ENCODE measurements around the gene CUEDC2. TPM values are rescaled to one million over a fixed set of nuclear protein-coding genes. Genes with fewer than 3 reads are reported as not detected.

Gene CUEDC2
- total and polyA plus RNA-seq, 2 experiments from 2014 or later = 45.4 to 79.9 TPM

GRCh38 chr10:102429468-102429867 is 2.9 kb downstream of the CUEDC2 start:
- 87% methylated on average over 8 of the region's 8 CpGs for WGBS (ENCODE audit: low lambda C conversion rate, missing lambda C conversion rate)
- no peaks in the 10 kb centered on the region for H3K9me2 ChIP-seq (replicated peaks; ENCODE audit: insufficient read depth)
- peaks cover 9% of the 10 kb centered on the region for H3K4me1 ChIP-seq (ENCODE audit: insufficient read depth)
- H3K27me3 ChIP-seq = no peaks in the 10 kb centered on the region
- TF ChIP-seq EZH2 (IDR thresholded peaks at IDR 0.05; ENCODE audit: borderline replicate concordance) = no peak
- no peak for TF ChIP-seq CTCF (IDR thresholded peaks at IDR 0.05; ENCODE audit: poor library complexity)
- no peak for TF ChIP-seq EZH2phosphoT487 (IDR thresholded peaks at IDR 0.05; ENCODE audit: low read depth, severe bottlenecking, unreplicated experiment)
- peak; percentile 3 for DNase-seq (ENCODE audit: low spot score)
- H3K79me2 ChIP-seq = peaks cover 20% of the 10 kb centered on the region
- H3K4me2 ChIP-seq = no peak overlapping the region
- no peaks in the 10 kb centered on the region for H3K36me3 ChIP-seq (replicated peaks; ENCODE audit: insufficient read depth, low read depth)
- no peak overlapping the region for H3K27ac ChIP-seq
- no peak overlapping the region for H3K4me3 ChIP-seq
- H4K20me1 ChIP-seq (ENCODE audit: insufficient read depth, poor library complexity, severe bottlenecking) = no peaks in the 10 kb centered on the region
- H3K9me3 ChIP-seq (ENCODE audit: low read depth) = no peaks in the 10 kb centered on the region
- no peak overlapping the region for H2AFZ ChIP-seq

GRCh38 chr10:102426803-102427287 is 5.5 kb downstream of the CUEDC2 start:
- TF ChIP-seq EZH2phosphoT487 (IDR thresholded peaks at IDR 0.05; ENCODE audit: low read depth, severe bottlenecking, unreplicated experiment) (no peak), EZH2 (IDR thresholded peaks at IDR 0.05; ENCODE audit: borderline replicate concordance) (no peak), CTCF (IDR thresholded peaks at IDR 0.05; ENCODE audit: poor library complexity) (no peak)
- Histone ChIP-seq H3K4me1 (ENCODE audit: insufficient read depth) (peaks cover 15% of the 10 kb centered on the region), H2AFZ (no peak overlapping the region), H3K36me3 (replicated peaks; ENCODE audit: insufficient read depth, low read depth) (no peaks in the 10 kb centered on the region), H3K9me3 (ENCODE audit: low read depth) (no peaks in the 10 kb centered on the region), H3K4me2 (no peak overlapping the region), H3K27me3 (no peaks in the 10 kb centered on the region), H3K79me2 (peaks cover 30% of the 10 kb centered on the region), H3K4me3 (no peak overlapping the region), H4K20me1 (ENCODE audit: insufficient read depth, poor library complexity, severe bottlenecking) (peaks cover 5% of the 10 kb centered on the region), H3K27ac (no peak overlapping the region), H3K9me2 (replicated peaks; ENCODE audit: insufficient read depth) (no peaks in the 10 kb centered on the region)
- DNase-seq (ENCODE audit: low spot score) = no peak
- 92% methylated on average over 7 of the region's 7 CpGs for WGBS (ENCODE audit: low lambda C conversion rate, missing lambda C conversion rate)

- DNase-seq (ENCODE audit: low spot score) = no peak
- H3K36me3 ChIP-seq (replicated peaks; ENCODE audit: insufficient read depth, low read depth) = no peaks in the 10 kb centered on the region
- H3K27ac ChIP-seq = no peak overlapping the region
- H2AFZ ChIP-seq = no peak overlapping the region
- TF ChIP-seq EZH2phosphoT487 (IDR thresholded peaks at IDR 0.05; ENCODE audit: low read depth, severe bottlenecking, unreplicated experiment) (no peak), CTCF (IDR thresholded peaks at IDR 0.05; ENCODE audit: poor library complexity) (no peak), EZH2 (IDR thresholded peaks at IDR 0.05; ENCODE audit: borderline replicate concordance) (no peak)
- H3K9me3 ChIP-seq (ENCODE audit: low read depth) = no peaks in the 10 kb centered on the region
- no peaks in the 10 kb centered on the region for H3K9me2 ChIP-seq (replicated peaks; ENCODE audit: insufficient read depth)
- peaks cover 24% of the 10 kb centered on the region for H3K79me2 ChIP-seq
- H3K27me3 ChIP-seq = no peaks in the 10 kb centered on the region
- no peak overlapping the region for H3K4me3 ChIP-seq
- H4K20me1 ChIP-seq (ENCODE audit: insufficient read depth, poor library complexity, severe bottlenecking) = peaks cover 5% of the 10 kb centered on the region
- H3K4me1 ChIP-seq (ENCODE audit: insufficient read depth) = peaks cover 11% of the 10 kb centered on the region
- 79% methylated on average over 1 of the region's 1 CpG for WGBS (ENCODE audit: low lambda C conversion rate, missing lambda C conversion rate)
- no peak overlapping the region for H3K4me2 ChIP-seq
Observed at GRCh38 chr10:102425444-102425843, 6.9 kb downstream of the CUEDC2 start.

Measured in hepatocyte (in vitro differentiated cells).